ENCODE data around the gene OSM. TPM values are rescaled to one million over a fixed set of nuclear protein-coding genes. Genes with fewer than 3 reads are reported as not detected.
A peak's percentile ranks its signal among the peaks of the same experiment; 100 is the strongest.

Gene OSM
- polyA plus RNA-seq, 1 of the 3 experiments (the other 2 are of a cell fraction) = not detected

DNA sequence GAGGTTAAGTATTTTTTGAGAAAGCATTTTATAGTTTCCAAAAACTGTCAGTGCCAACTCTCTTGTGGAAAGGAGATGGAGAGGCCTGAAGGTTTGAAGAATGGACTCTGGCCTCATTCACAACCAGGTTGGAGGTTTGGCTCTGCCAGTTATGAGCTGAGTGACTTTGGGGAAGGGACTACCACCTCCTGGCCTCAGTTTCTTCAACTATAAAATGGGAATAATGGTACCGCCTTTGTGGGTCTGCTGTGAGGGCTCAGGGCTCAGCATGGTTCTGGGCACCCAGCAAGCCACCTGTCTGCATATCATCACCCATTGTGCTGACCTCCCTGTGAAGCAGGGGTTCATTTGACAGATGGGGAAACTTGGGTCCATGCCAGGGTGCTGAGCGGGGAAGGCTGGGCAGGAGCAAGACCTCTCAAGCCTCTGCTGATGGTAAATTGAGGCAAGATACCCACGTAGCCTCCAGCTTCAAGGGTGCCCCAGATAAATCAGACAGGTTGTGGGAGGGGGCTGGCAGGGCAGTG is 16.5 kb downstream of the OSM start:
- H3K9ac ChIP-seq = no peak overlapping the region
- 100% methylated on average over 1 of the region's 3 CpGs for WGBS (ENCODE audit: low lambda C conversion rate)
- H3K9me2 ChIP-seq = no peaks in the 10 kb centered on the region
- no peak for DNase-seq
- H4K20me1 ChIP-seq (ENCODE audit: insufficient read depth) = no peaks in the 10 kb centered on the region
- no peaks in the 10 kb centered on the region for H3K27me3 ChIP-seq (ENCODE audit: insufficient read depth)
- POLR2A ChIA-PET = no interaction called here
- no peak overlapping the region for H2AFZ ChIP-seq (ENCODE audit: low read depth)
- H3K4me2 ChIP-seq = 0 out of 2 replicates have a peak overlapping the region, but pooled peaks have one; percentile 20
- TF ChIP-seq TAF1 (IDR thresholded peaks at IDR 0.05; ENCODE audit: borderline replicate concordance, low read depth, low read length) (no peak), RCOR1 (IDR thresholded peaks at IDR 0.05; ENCODE audit: low read length) (no peak), RAD21 (IDR thresholded peaks at IDR 0.05; ENCODE audit: low read length) (no peak), POLR2AphosphoS5 (IDR thresholded peaks at IDR 0.05; ENCODE audit: low read depth, low read length) (no peak), MXI1 (IDR thresholded peaks at IDR 0.05; ENCODE audit: low read depth, low read length) (no peak), TCF12 (IDR thresholded peaks at IDR 0.05) (no peak), TEAD4 (IDR thresholded peaks at IDR 0.05; ENCODE audit: borderline replicate concordance, insufficient read depth) (no peak), NFIC (IDR thresholded peaks at IDR 0.05; ENCODE audit: borderline replicate concordance) (no peak), JUND (IDR thresholded peaks at IDR 0.05) (no peak), CHD2 (IDR thresholded peaks at IDR 0.05; ENCODE audit: low read length, partially characterized antibody) (no peak), SMC3 (IDR thresholded peaks at IDR 0.05; ENCODE audit: low read depth, low read length) (no peak), YY1 (IDR thresholded peaks at IDR 0.05; ENCODE audit: low read depth) (no peak)
- TF ChIP-seq, protein P1, sequence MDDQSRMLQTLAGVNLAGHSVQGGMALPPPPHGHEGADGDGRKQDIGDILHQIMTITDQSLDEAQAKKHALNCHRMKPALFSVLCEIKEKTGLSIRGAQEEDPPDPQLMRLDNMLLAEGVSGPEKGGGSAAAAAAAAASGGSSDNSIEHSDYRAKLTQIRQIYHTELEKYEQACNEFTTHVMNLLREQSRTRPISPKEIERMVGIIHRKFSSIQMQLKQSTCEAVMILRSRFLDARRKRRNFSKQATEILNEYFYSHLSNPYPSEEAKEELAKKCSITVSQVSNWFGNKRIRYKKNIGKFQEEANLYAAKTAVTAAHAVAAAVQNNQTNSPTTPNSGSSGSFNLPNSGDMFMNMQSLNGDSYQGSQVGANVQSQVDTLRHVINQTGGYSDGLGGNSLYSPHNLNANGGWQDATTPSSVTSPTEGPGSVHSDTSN (IDR thresholded peaks at IDR 0.05) = no peak
- TF ChIP-seq, protein P2, sequence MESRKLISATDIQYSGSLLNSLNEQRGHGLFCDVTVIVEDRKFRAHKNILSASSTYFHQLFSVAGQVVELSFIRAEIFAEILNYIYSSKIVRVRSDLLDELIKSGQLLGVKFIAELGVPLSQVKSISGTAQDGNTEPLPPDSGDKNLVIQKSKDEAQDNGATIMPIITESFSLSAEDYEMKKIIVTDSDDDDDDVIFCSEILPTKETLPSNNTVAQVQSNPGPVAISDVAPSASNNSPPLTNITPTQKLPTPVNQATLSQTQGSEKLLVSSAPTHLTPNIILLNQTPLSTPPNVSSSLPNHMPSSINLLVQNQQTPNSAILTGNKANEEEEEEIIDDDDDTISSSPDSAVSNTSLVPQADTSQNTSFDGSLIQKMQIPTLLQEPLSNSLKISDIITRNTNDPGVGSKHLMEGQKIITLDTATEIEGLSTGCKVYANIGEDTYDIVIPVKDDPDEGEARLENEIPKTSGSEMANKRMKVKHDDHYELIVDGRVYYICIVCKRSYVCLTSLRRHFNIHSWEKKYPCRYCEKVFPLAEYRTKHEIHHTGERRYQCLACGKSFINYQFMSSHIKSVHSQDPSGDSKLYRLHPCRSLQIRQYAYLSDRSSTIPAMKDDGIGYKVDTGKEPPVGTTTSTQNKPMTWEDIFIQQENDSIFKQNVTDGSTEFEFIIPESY (IDR thresholded peaks at IDR 0.05; ENCODE audit: borderline replicate concordance, low read depth) = no peak
- TF ChIP-seq, protein P3, sequence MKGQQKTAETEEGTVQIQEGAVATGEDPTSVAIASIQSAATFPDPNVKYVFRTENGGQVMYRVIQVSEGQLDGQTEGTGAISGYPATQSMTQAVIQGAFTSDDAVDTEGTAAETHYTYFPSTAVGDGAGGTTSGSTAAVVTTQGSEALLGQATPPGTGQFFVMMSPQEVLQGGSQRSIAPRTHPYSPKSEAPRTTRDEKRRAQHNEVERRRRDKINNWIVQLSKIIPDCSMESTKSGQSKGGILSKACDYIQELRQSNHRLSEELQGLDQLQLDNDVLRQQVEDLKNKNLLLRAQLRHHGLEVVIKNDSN (IDR thresholded peaks at IDR 0.05; ENCODE audit: borderline replicate concordance, low read depth) = no peak
- TF ChIP-seq, protein P4, sequence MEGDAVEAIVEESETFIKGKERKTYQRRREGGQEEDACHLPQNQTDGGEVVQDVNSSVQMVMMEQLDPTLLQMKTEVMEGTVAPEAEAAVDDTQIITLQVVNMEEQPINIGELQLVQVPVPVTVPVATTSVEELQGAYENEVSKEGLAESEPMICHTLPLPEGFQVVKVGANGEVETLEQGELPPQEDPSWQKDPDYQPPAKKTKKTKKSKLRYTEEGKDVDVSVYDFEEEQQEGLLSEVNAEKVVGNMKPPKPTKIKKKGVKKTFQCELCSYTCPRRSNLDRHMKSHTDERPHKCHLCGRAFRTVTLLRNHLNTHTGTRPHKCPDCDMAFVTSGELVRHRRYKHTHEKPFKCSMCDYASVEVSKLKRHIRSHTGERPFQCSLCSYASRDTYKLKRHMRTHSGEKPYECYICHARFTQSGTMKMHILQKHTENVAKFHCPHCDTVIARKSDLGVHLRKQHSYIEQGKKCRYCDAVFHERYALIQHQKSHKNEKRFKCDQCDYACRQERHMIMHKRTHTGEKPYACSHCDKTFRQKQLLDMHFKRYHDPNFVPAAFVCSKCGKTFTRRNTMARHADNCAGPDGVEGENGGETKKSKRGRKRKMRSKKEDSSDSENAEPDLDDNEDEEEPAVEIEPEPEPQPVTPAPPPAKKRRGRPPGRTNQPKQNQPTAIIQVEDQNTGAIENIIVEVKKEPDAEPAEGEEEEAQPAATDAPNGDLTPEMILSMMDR (IDR thresholded peaks at IDR 0.05) = no peak
- TF ChIP-seq, protein P5, sequence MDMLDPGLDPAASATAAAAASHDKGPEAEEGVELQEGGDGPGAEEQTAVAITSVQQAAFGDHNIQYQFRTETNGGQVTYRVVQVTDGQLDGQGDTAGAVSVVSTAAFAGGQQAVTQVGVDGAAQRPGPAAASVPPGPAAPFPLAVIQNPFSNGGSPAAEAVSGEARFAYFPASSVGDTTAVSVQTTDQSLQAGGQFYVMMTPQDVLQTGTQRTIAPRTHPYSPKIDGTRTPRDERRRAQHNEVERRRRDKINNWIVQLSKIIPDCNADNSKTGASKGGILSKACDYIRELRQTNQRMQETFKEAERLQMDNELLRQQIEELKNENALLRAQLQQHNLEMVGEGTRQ (IDR thresholded peaks at IDR 0.05; ENCODE audit: borderline replicate concordance, low read depth, low read length) = no peak
- TF ChIP-seq, protein P6, sequence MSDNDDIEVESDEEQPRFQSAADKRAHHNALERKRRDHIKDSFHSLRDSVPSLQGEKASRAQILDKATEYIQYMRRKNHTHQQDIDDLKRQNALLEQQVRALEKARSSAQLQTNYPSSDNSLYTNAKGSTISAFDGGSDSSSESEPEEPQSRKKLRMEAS (IDR thresholded peaks at IDR 0.05; ENCODE audit: low read depth) = no peak
- no peaks in the 10 kb centered on the region for H3K9me3 ChIP-seq
- no peak overlapping the region for H3K4me3 ChIP-seq (ENCODE audit: low read depth in 2 of 2, low read length in 1 of 2)
- H3K4me1 ChIP-seq (ENCODE audit: control insufficient read depth in 1 of 2, insufficient read depth in 2 of 2, low read depth in 1 of 2, low read length in 1 of 2) = peaks cover 36 to 55% of the 10 kb centered on the region in 2 experiments
- H3K27ac ChIP-seq (ENCODE audit: low read depth in 2 of 2, low read length in 1 of 2) = no peak overlapping the region
- peaks cover 14% of the 10 kb centered on the region for H3F3A ChIP-seq (replicated peaks; ENCODE audit: insufficient read depth)
- H3K79me2 ChIP-seq (ENCODE audit: insufficient read depth) = peaks cover 15% of the 10 kb centered on the region; the same call in 1 of the 2 replicates
- H3K36me3 ChIP-seq (replicated peaks in 1 of 2; ENCODE audit: control insufficient read depth in 1 of 2, insufficient read depth in 2 of 2, low read length in 1 of 2) = no peaks in the 10 kb centered on the region
- CTCF ChIA-PET = interaction anchor here (0.9 to 1.6 kb wide), 4 partner anchors 13 to 142 kb away, joined by 3 to 4 read pairs (median 3); no protein-coding TSS in a partner anchor

All from SK-N-SH (cell line).